ENCODE measurements around the gene DHRS13.
"Not testable (repeated sequence)": the region's sequence is repeated elsewhere in the genome, so short reads cannot be mapped to it uniquely, and the experiment has no call there.

DNA sequence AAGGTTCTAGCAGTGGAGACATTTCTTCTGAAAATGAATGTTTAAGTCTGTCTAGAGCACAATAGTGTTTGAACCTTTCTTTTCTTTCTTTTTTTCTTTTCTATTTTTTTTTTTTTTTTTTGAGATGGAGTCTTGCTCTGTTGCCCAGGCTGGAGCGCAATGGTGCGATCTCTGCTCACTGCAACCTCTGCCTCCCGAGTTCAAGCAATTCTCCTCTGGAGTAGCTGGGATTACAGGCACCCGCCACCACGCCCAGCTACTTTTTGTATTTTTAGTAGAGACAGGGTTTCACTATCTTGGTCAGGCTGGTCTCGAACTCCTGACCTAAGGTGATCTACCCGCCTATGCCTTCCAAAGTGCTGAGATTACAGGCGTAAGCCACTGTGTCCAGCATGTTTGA, 31.6 kb upstream of the DHRS13 start:
- TF ChIP-seq, protein P1, sequence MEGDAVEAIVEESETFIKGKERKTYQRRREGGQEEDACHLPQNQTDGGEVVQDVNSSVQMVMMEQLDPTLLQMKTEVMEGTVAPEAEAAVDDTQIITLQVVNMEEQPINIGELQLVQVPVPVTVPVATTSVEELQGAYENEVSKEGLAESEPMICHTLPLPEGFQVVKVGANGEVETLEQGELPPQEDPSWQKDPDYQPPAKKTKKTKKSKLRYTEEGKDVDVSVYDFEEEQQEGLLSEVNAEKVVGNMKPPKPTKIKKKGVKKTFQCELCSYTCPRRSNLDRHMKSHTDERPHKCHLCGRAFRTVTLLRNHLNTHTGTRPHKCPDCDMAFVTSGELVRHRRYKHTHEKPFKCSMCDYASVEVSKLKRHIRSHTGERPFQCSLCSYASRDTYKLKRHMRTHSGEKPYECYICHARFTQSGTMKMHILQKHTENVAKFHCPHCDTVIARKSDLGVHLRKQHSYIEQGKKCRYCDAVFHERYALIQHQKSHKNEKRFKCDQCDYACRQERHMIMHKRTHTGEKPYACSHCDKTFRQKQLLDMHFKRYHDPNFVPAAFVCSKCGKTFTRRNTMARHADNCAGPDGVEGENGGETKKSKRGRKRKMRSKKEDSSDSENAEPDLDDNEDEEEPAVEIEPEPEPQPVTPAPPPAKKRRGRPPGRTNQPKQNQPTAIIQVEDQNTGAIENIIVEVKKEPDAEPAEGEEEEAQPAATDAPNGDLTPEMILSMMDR (IDR thresholded peaks at IDR 0.05 in 8 of 11, conservative IDR thresholded peaks at IDR 0.05 in 3 of 11) = not testable (repeated sequence)
- not testable (repeated sequence) for TF ChIP-seq POLR2AphosphoS5 (IDR thresholded peaks at IDR 0.05)

All from spleen (tissue), 7 donors.